Activated CD4-positive, alpha-beta T cell treated with anti-CD3 and anti-CD28 coated beads, Interleukin-2, amount 10 ng/mL, durations not matched to agents 24 days and 14 days (primary cell): ENCODE measurements around the gene BSPRY. TPM values are rescaled to one million over a fixed set of nuclear protein-coding genes. Genes with fewer than 3 reads are reported as not detected.
A peak's percentile ranks its signal among the peaks of the same experiment; 100 is the strongest.
"Not testable (repeated sequence)": the region's sequence is repeated elsewhere in the genome, so short reads cannot be mapped to it uniquely, and the experiment has no call there.

Source experiments
- DNase-seq: peaks from one replicate; pipeline ENCODE4 v3.0.0; 2022
- H3K27ac Mint-ChIP-seq: one replicate; pipeline ENCODE4 v1.8.0; 2022; ENCODE audit warnings: mild to moderate bottlenecking, mixed read lengths
- H3K27me3 Mint-ChIP-seq: one replicate; pipeline ENCODE4 v1.8.0; 2022; ENCODE audit warnings: mixed read lengths
- H3K36me3 Mint-ChIP-seq: one replicate; pipeline ENCODE4 v1.8.0; 2022; ENCODE audit warnings: low read depth, mild to moderate bottlenecking, mixed read lengths
- H3K4me1 Mint-ChIP-seq: one replicate; pipeline ENCODE4 v1.8.0; 2021; ENCODE audit warnings: mixed read lengths
- H3K4me3 Mint-ChIP-seq: one replicate; pipeline ENCODE4 v1.8.0; 2022; ENCODE audit warnings: mild to moderate bottlenecking, moderate library complexity, mixed read lengths
- H3K9me3 Mint-ChIP-seq: one replicate; pipeline ENCODE4 v1.8.0; 2021; ENCODE audit warnings: mixed read lengths
- intact Hi-C: fragments of 100-400 bp; cut with micrococcal nuclease; formaldehyde crosslinking; loops from one replicate; pipeline ENCODE4 v1.15.1; 2023
- total RNA-seq: library from RNA; stranded (reverse); gene quantifications from 2 replicates; pipeline ENCODE4 v1.2.3, GENCODE V29; 2022

The BSPRY gene
- total RNA-seq, 1 donor from 2014 or later = 10.6 TPM

GRCh38 chr9:113380869-113381378 is 31.6 kb downstream of the BSPRY start:
- no peak for DNase-seq
- no peaks in the 10 kb centered on the region for H3K9me3 Mint-ChIP-seq
- no peak overlapping the region for H3K27ac Mint-ChIP-seq
- H3K4me1 Mint-ChIP-seq = peaks cover 5% of the 10 kb centered on the region
- no peak overlapping the region for H3K4me3 Mint-ChIP-seq
- peaks cover 3% of the 10 kb centered on the region for H3K36me3 Mint-ChIP-seq
- intact Hi-C loops = no loop called here
- H3K27me3 Mint-ChIP-seq = no peaks in the 10 kb centered on the region

DNA sequence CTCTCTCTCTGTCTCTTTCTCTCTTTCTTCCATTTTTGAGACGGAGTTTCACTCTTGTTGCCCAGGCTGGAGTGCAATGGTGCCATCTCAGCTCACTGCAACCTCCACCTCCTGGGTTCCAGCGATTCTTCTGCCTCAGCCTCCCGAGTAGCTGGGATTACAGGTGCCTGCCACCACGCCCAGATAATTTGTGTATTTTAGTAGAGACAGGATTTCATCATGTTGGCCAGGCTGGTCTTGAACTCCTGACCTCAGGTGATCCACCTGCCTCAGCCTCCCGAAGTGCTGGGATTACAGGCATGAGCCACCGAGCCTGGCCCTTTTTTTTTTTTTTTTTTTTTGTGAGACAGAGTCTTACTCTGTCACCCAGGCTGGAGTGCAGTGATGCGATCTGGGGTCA is 32.1 kb downstream of the BSPRY start:
- H3K27me3 Mint-ChIP-seq, H3K9me3 Mint-ChIP-seq, H3K4me3 Mint-ChIP-seq, H3K36me3 Mint-ChIP-seq, H3K4me1 Mint-ChIP-seq, H3K27ac Mint-ChIP-seq, intact Hi-C loops, DNase-seq: not testable (repeated sequence)

DNA sequence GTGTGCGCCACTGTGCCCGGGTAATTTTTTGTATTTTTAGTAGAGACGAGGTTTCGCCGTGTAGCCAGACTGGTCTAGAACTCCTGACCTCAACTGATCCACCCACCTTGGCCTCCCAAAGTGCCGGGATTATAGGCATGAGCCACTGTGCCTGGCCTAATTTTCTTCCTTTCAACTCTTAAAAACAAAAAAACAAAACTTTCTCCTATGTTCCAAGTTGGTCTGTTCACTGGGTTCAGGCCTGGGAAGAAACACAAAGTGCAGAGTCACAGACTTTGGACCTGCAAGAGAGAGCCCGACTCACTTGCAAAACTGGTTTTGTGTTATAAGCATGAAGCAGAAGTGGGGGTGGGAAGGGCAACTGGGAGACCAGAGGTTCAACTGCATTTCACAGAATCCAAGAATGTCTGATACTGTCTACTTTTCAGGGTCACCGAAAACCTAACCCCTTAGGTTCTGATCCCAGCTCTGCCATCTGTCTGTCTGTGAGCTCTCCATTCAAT is 32.6 kb downstream of the BSPRY start:
- Mint-ChIP-seq H3K27ac (no peak overlapping the region), H3K9me3 (no peaks in the 10 kb centered on the region), H3K36me3 (peaks cover 5% of the 10 kb centered on the region), H3K27me3 (no peaks in the 10 kb centered on the region), H3K4me1 (peaks cover 5% of the 10 kb centered on the region), H3K4me3 (no peak overlapping the region)
- DNase-seq = no peak
- intact Hi-C loops = no loop called here

DNA sequence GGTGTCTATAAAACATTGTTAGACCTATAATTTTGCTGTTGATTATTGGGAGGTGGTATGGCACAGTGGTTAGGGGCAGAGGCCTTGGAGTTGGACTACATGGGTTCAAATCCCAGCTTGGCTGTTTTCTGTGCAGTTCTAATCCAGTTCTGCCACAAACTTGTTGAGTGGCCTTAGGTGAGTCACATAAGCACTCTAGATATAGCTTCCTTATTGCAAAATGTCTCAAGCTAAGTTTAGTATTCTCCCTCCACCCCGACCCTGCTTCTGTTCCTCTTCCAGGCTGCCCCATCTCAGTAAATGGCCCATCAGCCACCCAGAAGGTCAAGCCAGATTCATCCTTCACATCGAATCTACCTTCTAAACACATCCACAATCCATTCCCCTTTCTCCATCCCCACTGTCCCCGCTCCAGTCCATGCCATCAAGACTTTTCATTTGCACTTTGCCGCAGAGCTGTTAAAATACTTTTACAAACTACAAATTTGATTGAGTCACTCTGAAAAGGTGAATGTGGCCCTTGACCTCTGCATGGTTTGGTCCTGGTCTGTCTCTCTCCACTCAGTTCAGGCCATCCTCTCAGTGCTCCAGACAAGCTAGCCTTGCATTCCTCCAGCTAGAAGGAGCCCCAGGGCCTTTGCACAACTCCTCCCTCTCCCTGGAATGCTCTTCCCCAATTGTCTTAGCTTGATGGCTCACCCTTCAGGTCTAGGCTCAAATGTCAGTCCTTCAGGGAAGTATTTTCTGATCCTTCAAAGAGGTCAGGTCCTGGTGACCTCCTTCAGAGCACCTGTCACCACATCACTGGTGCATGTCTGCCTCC is 37.4 kb downstream of the BSPRY start:
- no peak for DNase-seq
- H3K4me3 Mint-ChIP-seq = no peak overlapping the region
- H3K27me3 Mint-ChIP-seq = no peaks in the 10 kb centered on the region
- no peaks in the 10 kb centered on the region for H3K9me3 Mint-ChIP-seq
- no peaks in the 10 kb centered on the region for H3K4me1 Mint-ChIP-seq
- intact Hi-C loops = no loop called here
- H3K27ac Mint-ChIP-seq = no peak overlapping the region
- peaks cover 21% of the 10 kb centered on the region for H3K36me3 Mint-ChIP-seq

- no peak overlapping the region for H3K27ac Mint-ChIP-seq
- no peaks in the 10 kb centered on the region for H3K27me3 Mint-ChIP-seq
- no peak overlapping the region for H3K4me3 Mint-ChIP-seq
- no peak for DNase-seq
- intact Hi-C loops = no loop called here
- H3K9me3 Mint-ChIP-seq = no peaks in the 10 kb centered on the region
- no peaks in the 10 kb centered on the region for H3K4me1 Mint-ChIP-seq
- peaks cover 21% of the 10 kb centered on the region for H3K36me3 Mint-ChIP-seq
These were observed 38.4 kb downstream of the BSPRY start for GRCh38 chr9:113387560-113388230.

GRCh38 chr9:113388833-113389232 is 39.5 kb downstream of the BSPRY start:
- no peak for DNase-seq
- H3K27me3 Mint-ChIP-seq = no peaks in the 10 kb centered on the region
- intact Hi-C loops = no loop called here

DNA sequence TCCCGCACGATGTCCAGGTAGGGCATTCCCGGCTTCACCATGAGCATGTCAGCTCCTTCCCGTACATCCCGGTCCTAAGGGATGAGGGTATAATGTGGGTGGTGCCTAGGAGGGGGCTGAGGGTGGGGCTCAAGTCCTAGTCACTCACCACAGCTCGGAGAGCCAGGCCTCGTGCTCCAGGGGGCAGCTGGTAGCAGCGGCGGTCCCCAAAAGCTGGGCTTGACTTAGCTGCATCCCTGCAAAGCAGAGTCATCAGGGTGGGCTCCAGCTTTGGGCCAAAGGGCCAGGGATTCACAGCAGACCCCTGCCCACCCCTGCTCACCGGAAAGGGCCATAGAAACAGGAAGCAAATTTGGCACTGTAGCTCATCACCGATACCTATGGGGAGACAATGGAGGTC is 40.1 kb downstream of the BSPRY start:
- Mint-ChIP-seq H3K9me3 (no peaks in the 10 kb centered on the region), H3K4me3 (no peak overlapping the region), H3K36me3 (peaks cover 26% of the 10 kb centered on the region), H3K27ac (no peak overlapping the region), H3K27me3 (no peaks in the 10 kb centered on the region), H3K4me1 (no peaks in the 10 kb centered on the region)
- intact Hi-C loops = no loop called here
- no peak for DNase-seq

More at GRCh38 chr9:113388833-113389232, 39.5 kb downstream of the BSPRY start:
- Mint-ChIP-seq H3K9me3 (no peaks in the 10 kb centered on the region), H3K27ac (no peak overlapping the region), H3K4me3 (no peak overlapping the region), H3K36me3 (peaks cover 26% of the 10 kb centered on the region), H3K4me1 (no peaks in the 10 kb centered on the region)

- intact Hi-C loops = no loop called here
- H3K9me3 Mint-ChIP-seq = no peaks in the 10 kb centered on the region
- no peak overlapping the region for H3K4me3 Mint-ChIP-seq
- no peaks in the 10 kb centered on the region for H3K4me1 Mint-ChIP-seq
- no peak for DNase-seq
- H3K27me3 Mint-ChIP-seq = no peaks in the 10 kb centered on the region
- peaks cover 26% of the 10 kb centered on the region for H3K36me3 Mint-ChIP-seq
- H3K27ac Mint-ChIP-seq = no peak overlapping the region
These were observed 41.0 kb downstream of the BSPRY start for GRCh38 chr9:113390192-113390960.

GRCh38 chr9:113391917-113392316 is 42.6 kb downstream of the BSPRY start:
- Mint-ChIP-seq H3K4me1 (peaks cover 3% of the 10 kb centered on the region), H3K27ac (no peak overlapping the region), H3K27me3 (no peaks in the 10 kb centered on the region), H3K36me3 (peaks cover 21% of the 10 kb centered on the region), H3K4me3 (no peak overlapping the region), H3K9me3 (no peaks in the 10 kb centered on the region)
- no peak for DNase-seq
- intact Hi-C loops = no loop called here

GRCh38 chr9:113393281-113393680 is 43.9 kb downstream of the BSPRY start:
- H3K4me1 Mint-ChIP-seq = peaks cover 5% of the 10 kb centered on the region
- no peaks in the 10 kb centered on the region for H3K9me3 Mint-ChIP-seq
- H3K4me3 Mint-ChIP-seq = no peak overlapping the region
- DNase-seq = no peak
- intact Hi-C loops = no loop called here
- H3K27ac Mint-ChIP-seq = no peak overlapping the region
- no peaks in the 10 kb centered on the region for H3K27me3 Mint-ChIP-seq
- peaks cover 14% of the 10 kb centered on the region for H3K36me3 Mint-ChIP-seq

DNA sequence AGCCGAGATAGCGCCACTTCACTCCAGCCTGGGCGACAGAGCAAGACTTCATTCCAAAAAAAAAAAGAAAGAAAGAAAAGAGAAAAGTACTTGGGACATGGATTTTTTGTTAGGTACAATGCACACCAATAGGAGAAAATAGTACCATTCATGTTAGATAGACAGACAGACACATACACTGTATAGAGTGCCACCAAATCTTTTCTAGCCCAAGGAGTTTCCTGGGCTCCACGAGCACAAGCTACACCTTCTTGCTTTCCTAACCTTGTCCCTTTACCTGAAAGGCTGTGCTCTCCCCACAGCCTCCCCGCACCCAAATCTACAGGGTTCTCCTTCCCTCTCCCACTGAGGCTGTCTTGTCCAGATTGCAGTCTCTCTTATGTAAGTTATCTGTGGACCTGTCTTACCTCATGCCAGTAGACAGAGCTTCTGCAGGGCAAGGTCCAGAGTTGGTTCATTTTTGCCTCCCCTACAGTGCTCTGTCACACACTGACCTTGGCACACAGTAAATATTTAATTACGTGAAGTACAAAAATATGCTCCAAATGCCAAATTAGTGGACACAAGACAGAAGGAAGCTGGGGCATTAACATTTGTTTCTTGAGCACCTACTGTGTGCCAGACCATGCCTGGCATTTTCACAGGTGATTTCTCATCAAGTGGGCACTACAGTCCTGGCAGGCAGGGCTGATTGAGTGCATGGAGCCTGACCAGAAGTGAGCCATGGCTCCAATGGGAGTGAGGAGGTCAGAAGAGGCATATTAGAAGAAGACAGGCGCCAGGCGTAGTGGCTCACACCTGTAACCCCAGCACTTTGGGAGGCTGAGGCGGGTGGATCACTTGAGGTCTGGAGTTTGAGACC is 45.9 kb downstream of the BSPRY start:
- intact Hi-C loops = no loop called here
- no peak overlapping the region for H3K4me3 Mint-ChIP-seq
- H3K9me3 Mint-ChIP-seq = no peaks in the 10 kb centered on the region
- no peaks in the 10 kb centered on the region for H3K27me3 Mint-ChIP-seq
- H3K36me3 Mint-ChIP-seq = peaks cover 6% of the 10 kb centered on the region
- no peak overlapping the region for H3K27ac Mint-ChIP-seq
- no peak for DNase-seq
- H3K4me1 Mint-ChIP-seq = peaks cover 16% of the 10 kb centered on the region

GRCh38 chr9:113397203-113397631 is 47.9 kb downstream of the BSPRY start:
- peaks cover 5% of the 10 kb centered on the region for H3K36me3 Mint-ChIP-seq
- H3K27me3 Mint-ChIP-seq = no peaks in the 10 kb centered on the region
- H3K4me3 Mint-ChIP-seq = no peak overlapping the region

GRCh38 chr9:113398796-113399195 is 49.5 kb downstream of the BSPRY start:
- Mint-ChIP-seq H3K9me3 (no peaks in the 10 kb centered on the region), H3K4me1 (peaks cover 23% of the 10 kb centered on the region), H3K27ac (no peak overlapping the region), H3K36me3 (no peaks in the 10 kb centered on the region), H3K27me3 (no peaks in the 10 kb centered on the region), H3K4me3 (peak overlapping the region; percentile 57)
- no peak for DNase-seq
- intact Hi-C loops = no loop called here

More at GRCh38 chr9:113397203-113397631, 47.9 kb downstream of the BSPRY start:
- Mint-ChIP-seq H3K27ac (no peak overlapping the region), H3K9me3 (no peaks in the 10 kb centered on the region), H3K4me1 (peaks cover 23% of the 10 kb centered on the region)
- intact Hi-C loops = no loop called here
- no peak for DNase-seq
